OCI-LY3 (cell line): ENCODE data around the gene DAB1.

Source experiments
- H2AFZ ChIP-seq: fragments of 200-600, 300-600 bp; shearing (Covaris generic); 2 replicates; pipeline ENCODE4 v1.6.0; 2014; ENCODE audit warnings: antibody characterized with exemption, low read depth, low read length
- H3K27ac ChIP-seq: fragments of 200-600, 300-600 bp; sonication (generic); 2 replicates; pipeline ENCODE4 v1.5.1; 2014; ENCODE audit warnings: mild to moderate bottlenecking, low read length, moderate library complexity, mixed read lengths
- H3K27me3 ChIP-seq: fragments of 200-600, 300-600 bp; sonication (generic); 2 replicates; pipeline ENCODE4 v1.6.1; 2014; ENCODE audit warnings: low read depth, low read length, mixed read lengths
- H3K36me3 ChIP-seq: fragments of 200-600, 300-600 bp; sonication (generic); replicated peaks from 2 replicates; pipeline ENCODE3; 2014; ENCODE audit warnings: low read depth, low read length, mixed read lengths
- H3K4me1 ChIP-seq: fragments of 300-600, 200-600 bp; sonication (generic); 2 replicates; pipeline ENCODE4 v1.6.1; 2014; ENCODE audit warnings: low read length, mixed read lengths
- H3K4me2 ChIP-seq: fragments of 200-600, 300-600 bp; sonication (generic); 2 replicates; pipeline ENCODE4 v1.6.1; 2014; ENCODE audit warnings: low read length, mixed read lengths
- H3K4me3 ChIP-seq: fragments of 300-600, 200-600 bp; sonication (generic); 2 replicates; pipeline ENCODE4 v1.5.1; 2014; ENCODE audit warnings: antibody characterized with exemption, mild to moderate bottlenecking, low read length, moderate library complexity
- H3K79me2 ChIP-seq: fragments of 300-600, 200-600 bp; shearing (Covaris generic); 2 replicates; pipeline ENCODE4 v1.6.1; 2014; ENCODE audit warnings: mild to moderate bottlenecking, low read length, mixed read lengths
- H3K9ac ChIP-seq: fragments of 300-600, 200-600 bp; shearing (Covaris generic); 2 replicates; pipeline ENCODE4 v1.6.0; 2014; ENCODE audit warnings: mild to moderate bottlenecking, low read length, moderate library complexity
- H3K9me3 ChIP-seq: fragments of 200-600, 300-600 bp; shearing (Covaris generic); 2 replicates; pipeline ENCODE4 v1.6.1; 2014; ENCODE audit warnings: low read length, mixed read lengths; ENCODE audit not compliant: insufficient read depth
- H4K20me1 ChIP-seq: fragments of 200-600, 300-600 bp; sonication (generic); 2 replicates; pipeline ENCODE4 v1.6.1; 2016; ENCODE audit warnings: low read length, mixed read lengths; ENCODE audit not compliant: insufficient read depth
- EZH2phosphoT487 ChIP-seq: fragments of 200-600 bp; shearing (Covaris generic); IDR thresholded peaks from 2 replicates; pipeline ENCODE4 v1.6.1; 2018; ENCODE audit warnings: antibody characterized with exemption, mixed run types, low read depth
- TF ChIP-seq, protein P1 (sequence below): fragments of 200-600, 300-600 bp; sonication (generic); IDR thresholded peaks from 2 replicates; pipeline ENCODE4 v1.5.1; 2014; ENCODE audit warnings: antibody characterized with exemption, low read length, low read depth

DAB1 gene

GRCh38 chr1:57361516-57361915 is 62.3 kb downstream of the DAB1 start:
- peaks cover 11% of the 10 kb centered on the region; the same call in 1 of the 2 replicates for H3K4me1 ChIP-seq
- H3K4me2 ChIP-seq: no peak overlapping the region
- H2AFZ ChIP-seq: no peak overlapping the region
- no peak overlapping the region for H3K4me3 ChIP-seq
- peaks cover 8% of the 10 kb centered on the region for H3K36me3 ChIP-seq
- no peak overlapping the region for H3K27ac ChIP-seq
- H3K9me3 ChIP-seq: 0 out of 2 replicates have a peak, but pooled peaks cover 8% of the 10 kb centered on the region
- no peaks in the 10 kb centered on the region for H4K20me1 ChIP-seq
- no peaks in the 10 kb centered on the region for H3K79me2 ChIP-seq
- no peaks in the 10 kb centered on the region for H3K27me3 ChIP-seq
- H3K9ac ChIP-seq: no peak overlapping the region
- TF ChIP-seq, protein P1, sequence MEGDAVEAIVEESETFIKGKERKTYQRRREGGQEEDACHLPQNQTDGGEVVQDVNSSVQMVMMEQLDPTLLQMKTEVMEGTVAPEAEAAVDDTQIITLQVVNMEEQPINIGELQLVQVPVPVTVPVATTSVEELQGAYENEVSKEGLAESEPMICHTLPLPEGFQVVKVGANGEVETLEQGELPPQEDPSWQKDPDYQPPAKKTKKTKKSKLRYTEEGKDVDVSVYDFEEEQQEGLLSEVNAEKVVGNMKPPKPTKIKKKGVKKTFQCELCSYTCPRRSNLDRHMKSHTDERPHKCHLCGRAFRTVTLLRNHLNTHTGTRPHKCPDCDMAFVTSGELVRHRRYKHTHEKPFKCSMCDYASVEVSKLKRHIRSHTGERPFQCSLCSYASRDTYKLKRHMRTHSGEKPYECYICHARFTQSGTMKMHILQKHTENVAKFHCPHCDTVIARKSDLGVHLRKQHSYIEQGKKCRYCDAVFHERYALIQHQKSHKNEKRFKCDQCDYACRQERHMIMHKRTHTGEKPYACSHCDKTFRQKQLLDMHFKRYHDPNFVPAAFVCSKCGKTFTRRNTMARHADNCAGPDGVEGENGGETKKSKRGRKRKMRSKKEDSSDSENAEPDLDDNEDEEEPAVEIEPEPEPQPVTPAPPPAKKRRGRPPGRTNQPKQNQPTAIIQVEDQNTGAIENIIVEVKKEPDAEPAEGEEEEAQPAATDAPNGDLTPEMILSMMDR: no peak
- TF ChIP-seq EZH2phosphoT487: no peak

DNA sequence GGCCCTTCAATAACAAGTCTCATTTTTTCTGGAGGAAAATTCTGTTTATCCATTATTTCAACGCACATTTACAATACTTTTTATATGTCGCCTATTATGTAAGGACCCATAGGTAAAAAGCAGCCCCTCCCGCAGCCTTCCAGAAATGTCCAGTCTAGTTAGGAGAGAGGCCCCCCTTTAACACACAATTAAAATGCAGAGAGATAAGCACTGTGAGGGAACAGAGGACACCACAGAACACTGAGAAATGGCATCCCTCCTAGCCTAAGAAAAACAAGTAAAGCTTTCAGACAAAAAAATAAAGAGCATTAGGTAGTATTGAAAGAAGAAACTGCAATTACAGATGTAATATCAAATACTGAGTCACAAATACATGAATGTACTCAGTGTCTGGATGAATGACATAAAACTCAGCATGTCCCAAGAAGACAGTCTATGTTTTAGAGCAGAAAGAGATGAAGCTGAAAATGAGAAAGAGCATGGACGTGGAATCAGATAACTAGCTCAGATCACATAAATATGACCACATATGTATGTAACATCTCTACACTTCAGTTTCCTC is 62.9 kb downstream of the DAB1 start:
- Histone ChIP-seq H3K9ac (no peak overlapping the region), H3K36me3 (peaks cover 8% of the 10 kb centered on the region), H3K79me2 (no peaks in the 10 kb centered on the region), H3K27me3 (no peaks in the 10 kb centered on the region), H3K4me1 (peaks cover 11% of the 10 kb centered on the region; the same call in 1 of the 2 replicates), H3K27ac (no peak overlapping the region), H3K4me2 (no peak overlapping the region), H3K9me3 (0 out of 2 replicates have a peak, but pooled peaks cover 13% of the 10 kb centered on the region), H3K4me3 (no peak overlapping the region), H4K20me1 (no peaks in the 10 kb centered on the region), H2AFZ (no peak overlapping the region)
- TF ChIP-seq EZH2phosphoT487: no peak
- TF ChIP-seq, protein P1: no peak

DNA sequence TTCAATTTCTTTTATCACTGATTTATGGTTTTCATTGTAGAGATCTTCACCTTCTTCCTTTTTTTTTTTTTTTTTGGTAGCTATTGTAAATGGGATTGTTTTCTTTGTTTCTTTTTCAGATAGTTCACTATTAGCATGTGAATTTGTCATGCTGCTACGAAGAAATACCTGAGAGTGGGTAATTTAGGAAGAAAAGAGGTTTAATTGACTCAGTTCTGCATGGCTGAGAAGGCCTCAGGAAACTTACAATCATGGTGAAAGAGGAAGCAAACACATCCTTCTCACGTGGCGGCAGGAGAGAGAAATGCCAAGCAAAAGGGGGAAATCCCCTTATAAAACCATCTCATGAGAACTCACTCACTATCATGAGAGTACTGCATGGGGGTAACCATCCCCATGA is 66.4 kb downstream of the DAB1 start:
- H3K4me2 ChIP-seq: no peak overlapping the region; the same call in 1 of the 2 replicates

DNA sequence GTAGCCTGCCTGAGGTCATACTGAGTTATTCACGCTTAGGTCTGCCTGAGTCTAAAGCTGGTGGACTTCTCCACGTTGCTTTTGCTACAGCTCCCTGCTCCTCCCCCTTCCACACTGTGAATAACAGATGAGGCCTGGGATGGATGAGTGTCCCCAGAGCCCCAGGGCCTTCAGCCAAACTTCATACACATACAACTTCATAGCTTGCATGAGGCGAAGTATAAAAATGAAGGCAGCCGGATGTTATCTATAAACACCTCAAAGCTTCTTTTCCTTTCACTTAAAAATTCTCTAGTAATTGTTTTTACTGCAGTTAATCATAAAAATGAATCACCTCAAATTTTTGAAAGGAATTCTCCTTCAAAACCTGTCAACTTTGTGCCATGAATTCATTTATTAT is 70.2 kb downstream of the DAB1 start:
- Histone ChIP-seq H3K79me2 (no peaks in the 10 kb centered on the region), H3K4me1 (peaks cover 11% of the 10 kb centered on the region; the same call in 1 of the 2 replicates)

More for the DNA sequence above, 66.4 kb downstream of the DAB1 start:
- no peaks in the 10 kb centered on the region for H4K20me1 ChIP-seq
- no peak overlapping the region for H2AFZ ChIP-seq
- peaks cover 8% of the 10 kb centered on the region for H3K36me3 ChIP-seq
- no peaks in the 10 kb centered on the region for H3K27me3 ChIP-seq
- no peak overlapping the region for H3K4me3 ChIP-seq
- H3K9ac ChIP-seq: no peak overlapping the region
- peak overlapping the region; percentile 41; the same call in 1 of the 2 replicates for H3K27ac ChIP-seq
- H3K4me1 ChIP-seq: peaks cover 11% of the 10 kb centered on the region; the same call in 1 of the 2 replicates
- 0 out of 2 replicates have a peak, but pooled peaks cover 13% of the 10 kb centered on the region for H3K9me3 ChIP-seq
- no peaks in the 10 kb centered on the region for H3K79me2 ChIP-seq
- TF ChIP-seq, protein P1: no peak
- no peak for TF ChIP-seq EZH2phosphoT487

More for the DNA sequence above, 70.2 kb downstream of the DAB1 start:
- TF ChIP-seq, protein P1: no peak
- TF ChIP-seq EZH2phosphoT487: no peak
- H4K20me1 ChIP-seq: no peaks in the 10 kb centered on the region
- peaks cover 8% of the 10 kb centered on the region for H3K36me3 ChIP-seq
- H3K9me3 ChIP-seq: 0 out of 2 replicates have a peak, but pooled peaks cover 13% of the 10 kb centered on the region
- H3K4me3 ChIP-seq: no peak overlapping the region
- H3K9ac ChIP-seq: no peak overlapping the region
- no peaks in the 10 kb centered on the region for H3K27me3 ChIP-seq
- H3K27ac ChIP-seq: no peak overlapping the region
- no peak overlapping the region for H2AFZ ChIP-seq
- no peak overlapping the region for H3K4me2 ChIP-seq
